Lower lobe of right lung (tissue), 2 donors: ENCODE measurements around the gene MLLT10. TPM values are rescaled to one million over a fixed set of nuclear protein-coding genes. Genes with fewer than 3 reads are reported as not detected.

Experiments
- ATAC-seq, 2 donors: fragments of 200-7000 bp; cut with Tn5 transposase; one replicate each; pipeline ENCODE4 v1.9.1; 2020 to 2022; ENCODE audit warnings: mild to moderate bottlenecking in 2 of 2, moderate library complexity in 2 of 2
- DNase-seq: peaks from one replicate; pipeline ENCODE4 v3.0.0-alpha.2; 2020
- H3K27ac ChIP-seq: fragments of 200-600 bp; one replicate; pipeline ENCODE4 v1.8.0; 2022
- H3K27me3 ChIP-seq: fragments of 200-600 bp; one replicate; pipeline ENCODE4 v1.8.0; 2022; ENCODE audit warnings: low read depth
- H3K36me3 ChIP-seq: fragments of 200-600 bp; one replicate; pipeline ENCODE4 v1.8.0; 2022; ENCODE audit warnings: mild to moderate bottlenecking
- H3K4me1 ChIP-seq: fragments of 200-600 bp; one replicate; pipeline ENCODE4 v1.8.0; 2022
- H3K4me3 ChIP-seq: fragments of 200-600 bp; one replicate; pipeline ENCODE4 v1.8.0; 2022; ENCODE audit warnings: mild to moderate bottlenecking
- H3K9me3 ChIP-seq: fragments of 200-600 bp; one replicate; pipeline ENCODE4 v1.8.0; 2022
- CTCF ChIP-seq: fragments of 200-600 bp; IDR thresholded peaks from one replicate; pipeline ENCODE4 v1.8.0; 2022; ENCODE audit warnings: antibody characterized with exemption, mild to moderate bottlenecking
- intact Hi-C: fragments of 100-400 bp; cut with DNase I; formaldehyde crosslinking; loops from one replicate; pipeline ENCODE4 v1.11.0; 2022
- total RNA-seq: library from RNA; stranded (reverse); fragmentation: NEBNext Ultra II Directional; extraction: Animal tissue kit (Norgen Biotek cat#: 25700); gene quantifications from one replicate; pipeline ENCODE4 v1.2.1, GENCODE V29; 2021
- donor health status: DM: no; HTN: yes; CAD: no; lungs with severe emphysema.

MLLT10 gene
- total RNA-seq, 1 donor from 2014 or later: 48.8 TPM

GRCh38 chr10:21737106-21737505, 203.1 kb downstream of the MLLT10 start:
- Histone ChIP-seq H3K27me3 (no peaks in the 10 kb centered on the region), H3K4me1 (no peaks in the 10 kb centered on the region), H3K4me3 (no peak overlapping the region), H3K9me3 (no peaks in the 10 kb centered on the region), H3K36me3 (peaks cover 90% of the 10 kb centered on the region), H3K27ac (no peak overlapping the region)
- TF ChIP-seq CTCF: no peak
- DNase-seq: no peak
- no peak for ATAC-seq
- intact Hi-C loops: no loop called here

- TF ChIP-seq CTCF: no peak
- ATAC-seq: no peak
- H3K27me3 ChIP-seq: no peaks in the 10 kb centered on the region
- peaks cover 94% of the 10 kb centered on the region for H3K36me3 ChIP-seq
- H3K27ac ChIP-seq: no peak overlapping the region
- no peaks in the 10 kb centered on the region for H3K4me1 ChIP-seq
- no peak for DNase-seq
- H3K9me3 ChIP-seq: no peaks in the 10 kb centered on the region
- intact Hi-C loops: no loop called here
- H3K4me3 ChIP-seq: no peak overlapping the region
These were observed 207.0 kb downstream of the MLLT10 start for GRCh38 chr10:21740989-21741388.

GRCh38 chr10:21742740-21743412, 208.8 kb downstream of the MLLT10 start:
- ATAC-seq (no peak), DNase-seq (no peak)
- no peak for TF ChIP-seq CTCF
- no peak overlapping the region for H3K27ac ChIP-seq
- intact Hi-C loops: no loop called here
- H3K4me1 ChIP-seq: no peaks in the 10 kb centered on the region
- H3K4me3 ChIP-seq: no peak overlapping the region
- H3K27me3 ChIP-seq: no peaks in the 10 kb centered on the region
- peaks cover 76% of the 10 kb centered on the region for H3K36me3 ChIP-seq
- no peaks in the 10 kb centered on the region for H3K9me3 ChIP-seq

GRCh38 chr10:21744223-21744622, 210.2 kb downstream of the MLLT10 start:
- DNase-seq: no peak
- ATAC-seq: no peak

GRCh38 chr10:21746118-21746517, 212.1 kb downstream of the MLLT10 start:
- no peak overlapping the region for H3K4me3 ChIP-seq
- no peak for TF ChIP-seq CTCF
- ATAC-seq (no peak), DNase-seq (no peak)
- H3K27me3 ChIP-seq: no peaks in the 10 kb centered on the region
- no peak overlapping the region for H3K27ac ChIP-seq
- intact Hi-C loops: no loop called here
- peaks cover 44% of the 10 kb centered on the region for H3K36me3 ChIP-seq
- H3K9me3 ChIP-seq: no peaks in the 10 kb centered on the region
- no peaks in the 10 kb centered on the region for H3K4me1 ChIP-seq

More at GRCh38 chr10:21744223-21744622, 210.2 kb downstream of the MLLT10 start:
- H3K9me3 ChIP-seq: no peaks in the 10 kb centered on the region
- no peak for TF ChIP-seq CTCF
- no peaks in the 10 kb centered on the region for H3K27me3 ChIP-seq
- intact Hi-C loops: no loop called here
- H3K4me1 ChIP-seq: no peaks in the 10 kb centered on the region
- H3K4me3 ChIP-seq: no peak overlapping the region
- peaks cover 63% of the 10 kb centered on the region for H3K36me3 ChIP-seq
- H3K27ac ChIP-seq: no peak overlapping the region
